ENCODE results near the gene CCDC15.

DNA sequence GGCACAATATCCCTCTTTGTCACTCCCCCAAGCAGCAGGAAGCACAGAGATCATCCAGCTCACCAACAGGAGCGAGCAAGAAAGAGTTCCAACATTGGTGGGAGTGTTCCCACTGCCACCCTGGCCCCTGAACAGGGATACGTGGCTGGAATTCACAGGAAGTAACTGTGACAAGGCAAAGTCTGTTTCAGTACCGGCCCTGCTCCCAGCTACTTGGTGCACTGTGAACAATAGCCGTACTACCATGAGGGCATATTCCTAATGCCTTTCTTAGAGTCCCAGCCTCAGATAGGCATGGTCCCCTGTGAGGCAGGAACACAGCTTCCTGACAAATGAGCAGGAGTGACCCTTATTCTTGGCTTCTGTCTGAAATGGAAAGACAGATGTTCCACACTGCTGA is 107.3 kb downstream of the CCDC15 start:
- no peak for TF ChIP-seq POLR2A (IDR thresholded peaks at IDR 0.05; ENCODE audit: low read length)
- no peak for TF ChIP-seq GATA1 (IDR thresholded peaks at IDR 0.05; ENCODE audit: low read depth, low read length)
